PC-3 (cell line): ENCODE results near the gene WFDC9.
"Not testable (repeated sequence)": the region's sequence is repeated elsewhere in the genome, so short reads cannot be mapped to it uniquely, and the experiment has no call there.

Experiments used
- CTCF ChIP-seq: fragments of 300-600 bp; sonication (generic); conservative IDR thresholded peaks from 2 replicates; pipeline ENCODE4 v1.5.1; 2017; ENCODE audit warnings: antibody characterized with exemption, low read depth, mild to moderate bottlenecking, low read length
- EZH2 ChIP-seq: fragments of 300-600 bp; sonication (generic); IDR thresholded peaks from one replicate; pipeline ENCODE4 v1.6.1; 2017; ENCODE audit warnings: antibody characterized with exemption, mild to moderate bottlenecking, low read length; ENCODE audit not compliant: unreplicated experiment
- EZH2phosphoT487 ChIP-seq: fragments of 300-600 bp; sonication (generic); IDR thresholded peaks from 2 replicates; pipeline ENCODE4 v1.6.1; 2018; ENCODE audit warnings: mild to moderate bottlenecking, antibody characterized with exemption, low read length, borderline replicate concordance

DNA sequence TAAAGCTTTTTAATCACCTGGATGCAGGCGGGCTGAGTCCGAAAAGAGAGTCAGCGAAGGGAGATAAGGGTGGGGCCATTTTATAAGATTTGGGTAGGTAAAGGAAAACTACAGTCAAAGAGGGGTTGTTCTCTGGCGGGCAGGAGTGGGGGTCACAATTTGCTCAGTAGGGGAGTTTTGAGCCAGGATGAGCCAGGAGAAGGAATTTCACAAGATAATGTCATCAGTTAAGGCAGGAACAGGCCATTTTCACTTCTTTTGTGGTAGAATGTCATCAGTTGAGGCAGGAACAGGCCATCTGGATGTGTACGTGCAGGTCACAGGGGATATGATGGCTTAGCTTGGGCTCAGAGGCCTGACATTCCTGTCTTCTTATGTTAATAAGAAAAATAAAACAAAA, 46.8 kb downstream of the WFDC9 start:
- not testable (repeated sequence) for TF ChIP-seq EZH2, CTCF, EZH2phosphoT487
